Osteoblast (primary cell): ENCODE results near the gene NVL. TPM values are rescaled to one million over a fixed set of nuclear protein-coding genes. Genes with fewer than 3 reads are reported as not detected.
A peak's percentile ranks its signal among the peaks of the same experiment; 100 is the strongest.

ENCODE experiments used
- DNase-seq: peaks from one replicate; pipeline ENCODE4 v3.0.0; 2011; ENCODE audit warnings: low spot score, mixed read lengths; ENCODE audit not compliant: insufficient read length; ENCODE audit errors: missing footprints
- H2AFZ ChIP-seq: 2 replicates; pipeline ENCODE4 v1.6.0; 2011; ENCODE audit warnings: mild to moderate bottlenecking, low read length
- H3K27ac ChIP-seq: 2 replicates; pipeline ENCODE4 v1.5.1; 2011; ENCODE audit warnings: mild to moderate bottlenecking, low read depth, low read length, moderate library complexity
- H3K27me3 ChIP-seq: 2 replicates; pipeline ENCODE4 v1.6.0; 2012; ENCODE audit warnings: mild to moderate bottlenecking, control low read depth, inconsistent platforms, low read length, moderate library complexity; ENCODE audit not compliant: insufficient read depth
- H3K36me3 ChIP-seq: 2 replicates; pipeline ENCODE4 v1.5.1; 2011; ENCODE audit warnings: mild to moderate bottlenecking, low read length, control low read depth, moderate library complexity; ENCODE audit not compliant: insufficient read depth
- H3K4me1 ChIP-seq: 2 replicates; pipeline ENCODE4 v1.5.1; 2011; ENCODE audit warnings: mild to moderate bottlenecking, low read length, control low read depth, moderate library complexity; ENCODE audit not compliant: insufficient read depth
- H3K4me2 ChIP-seq: 2 replicates; pipeline ENCODE4 v1.6.0; 2011; ENCODE audit warnings: mild to moderate bottlenecking, low read length; ENCODE audit not compliant: insufficient read depth
- H3K4me3 ChIP-seq: fragments of 200-600 bp; sonication (generic); 3 replicates; pipeline ENCODE4 v1.5.1; 2012; ENCODE audit warnings: mild to moderate bottlenecking, low read length, inconsistent platforms; ENCODE audit not compliant: insufficient read depth
- H3K79me2 ChIP-seq: 2 replicates; pipeline ENCODE4 v1.6.0; 2012; ENCODE audit warnings: mild to moderate bottlenecking, low read length, control low read depth, inconsistent platforms; ENCODE audit not compliant: insufficient read depth
- H3K9me3 ChIP-seq: 2 replicates; pipeline ENCODE4 v1.5.1; 2011; ENCODE audit warnings: low read depth, low read length, control low read depth
- H4K20me1 ChIP-seq: 2 replicates; pipeline ENCODE4 v1.6.0; 2012; ENCODE audit warnings: mild to moderate bottlenecking, low read length, control low read depth; ENCODE audit not compliant: insufficient read depth
- total RNA-seq: library from RNA; depleted of rRNA; stranded (reverse); fragments of >200 nt; gene quantifications from 2 replicates; pipeline ENCODE4 v1.2.3, GENCODE V29; 2012
- TF ChIP-seq, protein P1 (sequence below): IDR thresholded peaks from 2 replicates; pipeline ENCODE4 v1.5.1; 2011; ENCODE audit warnings: mild to moderate bottlenecking, low read depth, low read length, moderate library complexity; ENCODE audit errors: extremely low read depth

NVL gene
- total RNA-seq, 1 donor, result 20.6 TPM

DNA sequence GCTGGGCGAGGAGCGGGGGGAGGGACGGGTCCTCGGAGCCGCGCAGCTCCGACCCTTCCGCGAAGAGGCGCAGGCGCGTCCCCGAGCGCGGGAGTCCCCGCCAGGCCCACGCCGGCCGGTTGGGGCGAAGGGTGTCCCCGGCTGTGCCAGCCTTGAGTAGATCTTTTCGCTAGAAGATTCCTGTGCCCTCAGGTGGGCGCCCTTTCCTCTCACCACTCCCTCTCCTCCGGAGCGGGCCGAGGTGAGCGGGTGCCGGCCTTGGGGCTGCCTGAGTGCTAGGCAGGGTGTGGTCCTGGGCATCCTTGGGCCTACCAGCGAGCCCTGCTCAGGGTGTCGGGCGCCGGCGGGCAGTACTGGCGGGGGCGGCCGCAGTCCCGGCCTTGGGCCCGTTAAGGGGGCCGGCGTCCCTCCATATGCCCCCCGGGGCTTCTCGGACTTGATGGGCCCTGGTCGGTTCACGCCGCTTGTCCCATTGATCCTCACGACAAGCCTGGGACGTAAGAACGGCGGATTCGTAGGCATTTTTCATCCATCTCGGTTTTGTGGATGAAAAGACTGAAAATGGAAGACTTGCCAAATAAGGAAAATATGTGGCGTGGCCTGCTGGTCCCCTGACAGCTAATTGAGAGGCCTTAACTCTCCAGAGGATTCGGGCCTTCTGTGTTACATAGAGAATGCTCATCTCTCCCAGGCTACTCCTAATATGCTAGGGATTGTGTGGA, 146.2 kb downstream of the NVL start:
- peak overlapping the region; percentile 91 for H2AFZ ChIP-seq
- peak overlapping the region; percentile 83 for H3K27ac ChIP-seq
- peak overlapping the region; percentile 97 for H3K4me2 ChIP-seq
- TF ChIP-seq, protein P1, sequence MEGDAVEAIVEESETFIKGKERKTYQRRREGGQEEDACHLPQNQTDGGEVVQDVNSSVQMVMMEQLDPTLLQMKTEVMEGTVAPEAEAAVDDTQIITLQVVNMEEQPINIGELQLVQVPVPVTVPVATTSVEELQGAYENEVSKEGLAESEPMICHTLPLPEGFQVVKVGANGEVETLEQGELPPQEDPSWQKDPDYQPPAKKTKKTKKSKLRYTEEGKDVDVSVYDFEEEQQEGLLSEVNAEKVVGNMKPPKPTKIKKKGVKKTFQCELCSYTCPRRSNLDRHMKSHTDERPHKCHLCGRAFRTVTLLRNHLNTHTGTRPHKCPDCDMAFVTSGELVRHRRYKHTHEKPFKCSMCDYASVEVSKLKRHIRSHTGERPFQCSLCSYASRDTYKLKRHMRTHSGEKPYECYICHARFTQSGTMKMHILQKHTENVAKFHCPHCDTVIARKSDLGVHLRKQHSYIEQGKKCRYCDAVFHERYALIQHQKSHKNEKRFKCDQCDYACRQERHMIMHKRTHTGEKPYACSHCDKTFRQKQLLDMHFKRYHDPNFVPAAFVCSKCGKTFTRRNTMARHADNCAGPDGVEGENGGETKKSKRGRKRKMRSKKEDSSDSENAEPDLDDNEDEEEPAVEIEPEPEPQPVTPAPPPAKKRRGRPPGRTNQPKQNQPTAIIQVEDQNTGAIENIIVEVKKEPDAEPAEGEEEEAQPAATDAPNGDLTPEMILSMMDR, result no peak
- peaks cover 18% of the 10 kb centered on the region for H3K4me1 ChIP-seq
- peak overlapping the region; percentile 95 for H3K4me3 ChIP-seq
- H3K9me3 ChIP-seq, result no peaks in the 10 kb centered on the region
- H3K36me3 ChIP-seq, result peaks cover 23% of the 10 kb centered on the region
- peaks cover 40% of the 10 kb centered on the region for H4K20me1 ChIP-seq
- DNase-seq, result peak; percentile 94
- H3K79me2 ChIP-seq, result peaks cover 52% of the 10 kb centered on the region
- no peaks in the 10 kb centered on the region for H3K27me3 ChIP-seq

DNA sequence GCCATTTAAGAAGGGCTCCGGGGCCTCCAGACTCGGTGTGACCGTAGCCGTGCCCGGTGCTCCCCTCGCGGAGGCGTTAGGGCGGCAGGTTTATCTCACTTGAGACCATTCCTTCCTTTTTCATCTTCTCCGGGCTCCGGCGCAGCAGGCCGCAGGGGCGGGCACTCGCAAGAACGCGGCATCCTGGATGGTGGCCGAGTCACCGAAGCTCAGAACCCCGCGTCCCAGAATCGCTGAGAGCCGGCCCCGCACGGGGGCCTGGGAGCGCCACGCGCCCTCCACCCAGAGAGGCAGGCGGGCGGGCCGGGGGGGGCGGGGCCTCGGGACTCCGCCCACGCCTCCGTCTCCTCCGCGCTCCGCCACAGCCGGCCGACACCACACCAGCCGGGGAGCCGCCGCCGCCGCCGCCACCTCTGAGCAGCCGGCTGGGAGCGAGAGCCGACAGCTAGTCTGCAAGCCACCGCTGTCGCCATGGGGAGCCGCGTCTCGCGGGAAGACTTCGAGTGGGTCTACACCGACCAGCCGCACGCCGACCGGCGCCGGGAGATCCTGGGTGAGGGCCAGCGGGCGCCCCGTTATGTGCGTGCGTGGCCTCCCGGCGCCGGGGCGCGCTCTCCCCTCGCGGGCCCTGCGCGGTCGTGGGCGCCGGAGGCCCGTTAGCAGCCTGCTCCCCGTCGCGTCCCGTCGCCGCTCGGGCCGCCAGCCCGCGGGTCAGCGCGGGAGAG, 146.9 kb downstream of the NVL start, which contains the start of gene DEGS1:
Gene DEGS1 (plus strand): TSS at position 375 of the 725 bp plus-strand sequence. CDS start 97 bp downstream, at position 472.
- H3K79me2 ChIP-seq, result peaks cover 45% of the 10 kb centered on the region
- peaks cover 35% of the 10 kb centered on the region for H4K20me1 ChIP-seq
- peak within 1 kb of the TSS; percentile 91 for H2AFZ ChIP-seq
- H3K27ac ChIP-seq, result peak within 1 kb of the TSS; percentile 83
- DNase-seq, result peak; percentile 99
- no peaks in the 10 kb centered on the region for H3K9me3 ChIP-seq
- H3K27me3 ChIP-seq, result no peaks in the 10 kb centered on the region
- TF ChIP-seq, protein P1, result no peak
- H3K36me3 ChIP-seq, result peaks cover 23% of the 10 kb centered on the region
- H3K4me1 ChIP-seq, result peaks cover 18% of the 10 kb centered on the region
- peak within 1 kb of the TSS; percentile 97 for H3K4me2 ChIP-seq
- peak within 1 kb of the TSS; percentile 95 for H3K4me3 ChIP-seq

DNA sequence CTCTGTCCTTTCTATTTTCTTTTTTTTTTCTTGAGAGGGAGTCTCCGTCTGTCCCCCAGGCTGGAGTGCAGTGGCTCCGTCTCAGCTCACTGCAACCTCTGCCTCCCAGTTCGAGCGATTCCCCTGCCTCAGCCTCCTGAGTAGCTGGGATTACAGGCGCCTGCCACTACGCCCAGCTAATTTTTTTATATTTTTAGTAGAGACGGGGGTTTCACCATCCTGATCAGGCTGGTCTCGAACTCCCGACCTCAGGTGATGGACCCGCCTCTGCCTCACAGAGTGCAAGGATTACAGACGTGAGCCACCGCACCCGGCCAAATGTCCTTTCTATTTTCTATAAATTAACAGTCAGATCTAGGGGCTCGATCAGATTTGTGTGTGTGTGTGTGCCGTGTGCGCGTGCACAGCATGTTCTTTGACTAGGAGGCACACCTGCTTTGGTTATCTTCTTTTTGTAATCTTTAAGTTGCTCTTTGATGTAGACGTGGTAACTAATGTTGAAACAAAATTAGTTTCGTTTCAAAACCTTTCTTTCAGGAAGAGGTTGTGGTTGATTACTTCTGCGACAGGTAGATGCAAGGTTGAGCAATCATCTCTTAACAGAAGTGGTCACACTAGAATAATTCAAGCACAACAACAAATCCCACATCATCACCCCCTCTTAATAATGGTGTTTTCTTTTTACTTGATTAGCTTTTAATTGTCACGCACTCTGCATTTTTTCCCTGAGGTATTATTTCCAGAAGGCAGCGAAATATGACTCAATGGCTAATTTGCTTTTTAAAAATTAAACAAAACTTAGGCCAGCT, 147.7 kb downstream of the NVL start:
- DNase-seq, result peak; percentile 6
- H3K4me3 ChIP-seq, result peak overlapping the region; percentile 95
- H3K36me3 ChIP-seq, result peaks cover 21% of the 10 kb centered on the region
- H3K27ac ChIP-seq, result peak overlapping the region; percentile 83
- H3K27me3 ChIP-seq, result no peaks in the 10 kb centered on the region
- TF ChIP-seq, protein P1, result no peak
- H2AFZ ChIP-seq, result peak overlapping the region; percentile 91
- H3K79me2 ChIP-seq, result peaks cover 37% of the 10 kb centered on the region
- peaks cover 18% of the 10 kb centered on the region for H3K4me1 ChIP-seq
- H4K20me1 ChIP-seq, result peaks cover 31% of the 10 kb centered on the region
- no peaks in the 10 kb centered on the region for H3K9me3 ChIP-seq
- H3K4me2 ChIP-seq, result peak overlapping the region; percentile 97
